KBM-7 (cell line): ENCODE measurements around the gene ROBO1.

Source experiments
- DNase-seq: peaks from one replicate; pipeline ENCODE4 v3.0.0-alpha.2; 2015
- in situ Hi-C: fragments of 300-500 bp; cut with MboI; formaldehyde crosslinking; loops from 2 replicates; pipeline ENCODE4 v1.14.3; 2020; ENCODE audit warnings: low sequenced_read_pairs, low pct_unique_long_range_greater_than_20kb, mixed read lengths

The ROBO1 gene

DNA sequence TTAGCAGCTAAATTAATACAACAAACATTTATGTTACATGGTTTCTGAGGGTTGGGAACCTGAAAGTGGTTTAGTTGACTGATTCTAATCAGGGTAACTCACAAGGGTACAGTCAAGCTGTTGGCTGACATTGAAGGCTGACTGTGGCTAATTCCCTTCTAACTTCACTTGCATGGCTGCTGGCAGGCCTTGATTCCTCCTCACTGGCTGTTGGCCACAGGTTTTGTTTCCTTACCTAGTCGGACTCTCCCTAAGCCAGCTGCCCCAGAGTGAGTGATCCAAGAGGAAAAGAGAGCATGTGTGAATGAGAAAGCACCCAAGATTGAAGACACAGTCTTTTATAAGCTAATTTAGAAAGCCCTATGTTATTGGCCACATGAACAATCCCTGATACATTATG, 700.1 kb downstream of the ROBO1 start:
- in situ Hi-C loops, result no loop called here
- DNase-seq, result no peak

DNA sequence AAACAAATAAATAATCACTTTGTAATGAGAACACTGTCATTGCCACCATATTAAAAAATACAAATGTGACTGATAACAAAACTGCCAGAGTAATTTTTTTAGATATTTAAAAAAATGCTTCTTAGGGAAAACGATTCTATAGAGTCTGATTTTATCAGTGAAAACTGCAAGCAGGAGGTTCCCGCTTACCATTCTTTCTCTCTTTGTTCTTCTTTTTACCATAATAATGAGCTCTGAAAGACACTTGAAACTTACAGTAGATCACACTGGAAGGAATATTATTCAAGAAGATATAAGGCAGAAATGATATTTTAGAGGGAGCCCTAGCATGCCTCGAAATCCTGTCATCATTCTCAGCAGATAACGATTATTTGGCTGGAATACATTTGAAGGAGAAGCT, 701.3 kb downstream of the ROBO1 start:
- in situ Hi-C loops, result no loop called here

DNA sequence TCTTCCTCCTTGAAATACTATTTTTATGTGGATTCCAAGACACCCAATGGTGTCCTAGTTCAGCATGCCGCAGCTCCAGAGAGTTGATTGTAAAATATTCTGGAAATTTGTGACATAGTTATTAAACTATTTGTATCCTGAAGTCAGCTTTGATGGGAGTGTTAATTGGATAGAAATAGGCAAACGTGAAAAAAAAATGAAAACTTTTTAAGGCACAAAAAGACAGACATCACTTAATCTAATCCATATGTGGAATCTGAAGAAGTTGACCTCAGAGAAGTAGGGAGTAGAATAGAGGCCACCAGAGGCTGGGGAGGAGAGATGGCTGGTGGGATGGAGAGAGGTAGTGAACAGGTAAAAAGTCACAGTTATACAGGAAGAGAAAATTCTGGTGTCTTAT, 704.2 kb downstream of the ROBO1 start:
- in situ Hi-C loops, result no loop called here
- DNase-seq, result no peak

More for the DNA sequence above, 701.3 kb downstream of the ROBO1 start:
- DNase-seq, result no peak

DNA sequence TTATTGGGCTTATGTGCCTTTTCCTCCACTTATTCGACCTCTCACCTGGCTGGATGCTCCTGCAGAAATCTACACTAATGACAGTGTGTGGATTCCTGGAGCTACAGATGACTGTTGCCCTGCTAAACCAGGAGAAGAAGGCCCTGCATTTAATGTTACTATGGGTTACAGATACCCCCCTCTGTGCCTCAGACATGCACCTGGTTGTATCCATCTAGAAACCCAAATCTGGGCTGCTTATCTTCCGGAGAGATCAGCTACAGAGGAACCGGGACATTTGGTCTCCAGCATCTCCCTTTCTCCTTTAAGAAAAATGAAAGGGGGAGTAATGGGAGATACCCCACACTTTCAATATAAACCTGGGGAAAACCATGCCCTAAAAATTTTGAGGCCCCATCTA, 710.0 kb downstream of the ROBO1 start:
- no peak for DNase-seq
- in situ Hi-C loops, result no loop called here

DNA sequence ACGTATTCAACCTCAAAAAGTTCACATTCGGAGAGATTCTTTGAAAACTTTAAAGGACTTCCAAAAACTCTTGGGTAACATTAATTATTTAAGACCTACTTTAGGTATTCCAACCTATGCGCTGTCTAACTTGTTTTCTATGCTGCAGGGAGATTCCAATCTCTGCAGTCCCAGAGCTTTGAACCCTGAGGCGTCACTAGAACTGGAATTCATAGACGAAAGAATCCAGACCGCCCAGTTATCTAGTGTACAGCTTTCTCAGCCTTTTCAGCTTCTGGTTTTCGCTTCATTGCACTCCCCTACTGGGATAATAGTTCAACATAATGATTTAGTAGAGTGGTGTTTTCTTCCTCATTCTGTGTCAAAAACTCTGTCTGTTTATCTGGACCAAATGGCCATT, 711.3 kb downstream of the ROBO1 start:
- in situ Hi-C loops, result no loop called here
- DNase-seq, result no peak

DNA sequence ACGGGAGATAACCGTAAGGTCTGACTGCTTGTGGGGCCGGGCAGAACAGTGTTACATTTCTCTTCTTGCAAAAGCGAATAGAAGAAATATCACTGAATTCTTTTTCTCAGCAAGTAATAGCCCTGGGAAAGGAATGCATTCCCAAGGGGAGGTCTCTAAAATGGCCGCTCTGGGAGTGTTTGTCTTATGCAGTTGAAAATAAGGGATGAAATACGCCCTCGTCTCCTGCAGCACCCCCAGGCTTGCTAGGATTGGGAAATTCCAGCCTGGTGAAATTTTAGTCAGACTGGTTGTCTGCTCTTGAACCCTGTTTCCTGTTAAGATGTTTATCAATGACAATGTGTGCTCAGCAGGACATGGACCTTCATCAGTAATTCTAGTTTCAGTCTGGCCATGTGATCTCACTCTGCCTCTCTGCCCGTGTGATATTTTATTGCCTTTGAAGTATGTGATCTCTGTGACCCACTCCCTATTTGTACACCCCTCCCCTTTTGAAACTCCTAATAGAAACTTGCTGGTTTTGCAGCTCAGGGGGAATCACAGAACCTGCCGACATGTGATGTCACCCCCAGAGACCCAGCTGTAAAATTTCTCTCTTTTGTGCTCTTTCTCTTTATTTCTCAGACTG, 715.6 kb downstream of the ROBO1 start:
- in situ Hi-C loops, result no loop called here

DNA sequence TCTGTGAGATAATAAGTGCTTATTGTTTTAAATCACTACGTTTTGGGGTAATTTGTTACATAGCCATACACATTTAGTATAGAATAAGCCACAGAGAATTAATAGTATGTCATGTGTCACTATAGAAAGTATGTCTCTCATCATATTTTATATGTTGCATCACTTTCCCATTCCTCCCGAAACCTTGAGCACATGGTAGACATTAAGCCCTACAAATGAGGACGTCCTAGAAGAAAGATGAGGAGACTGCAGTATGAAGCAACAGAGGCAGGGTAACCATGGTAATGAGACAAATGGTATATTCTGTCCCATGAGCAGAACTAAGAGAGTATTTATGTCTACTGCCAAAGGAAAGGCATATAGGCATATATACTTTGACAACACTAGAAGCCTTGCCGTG, 720.2 kb downstream of the ROBO1 start:
- no peak for DNase-seq
- in situ Hi-C loops, result loop anchor here (25.0 kb wide), 1 partner anchor 385 kb away; no protein-coding TSS in a partner anchor

More for the DNA sequence above, 715.6 kb downstream of the ROBO1 start:
- DNase-seq, result peak; percentile 14

DNA sequence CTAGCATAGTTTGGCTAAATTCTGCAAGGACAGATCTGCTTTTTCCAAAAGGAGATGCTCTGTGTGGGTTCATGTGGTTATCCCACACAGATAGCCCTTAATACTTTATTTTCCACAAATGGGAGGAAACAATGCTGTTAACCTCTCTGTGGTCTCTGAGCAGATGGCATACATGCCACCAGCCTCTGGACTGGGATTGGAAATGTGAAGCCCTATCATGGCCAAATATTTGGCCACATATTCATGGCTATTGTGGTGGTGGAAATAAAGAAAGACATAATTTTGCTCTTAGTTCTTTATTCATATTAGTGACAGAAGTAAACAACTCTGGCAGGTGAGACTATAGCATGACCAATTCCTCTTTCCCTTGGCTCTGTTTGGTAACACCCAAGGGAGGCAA, 726.2 kb downstream of the ROBO1 start:
- no peak for DNase-seq
- in situ Hi-C loops, result loop anchor here (25.0 kb wide), 1 partner anchor 379 kb away; no protein-coding TSS in a partner anchor

DNA sequence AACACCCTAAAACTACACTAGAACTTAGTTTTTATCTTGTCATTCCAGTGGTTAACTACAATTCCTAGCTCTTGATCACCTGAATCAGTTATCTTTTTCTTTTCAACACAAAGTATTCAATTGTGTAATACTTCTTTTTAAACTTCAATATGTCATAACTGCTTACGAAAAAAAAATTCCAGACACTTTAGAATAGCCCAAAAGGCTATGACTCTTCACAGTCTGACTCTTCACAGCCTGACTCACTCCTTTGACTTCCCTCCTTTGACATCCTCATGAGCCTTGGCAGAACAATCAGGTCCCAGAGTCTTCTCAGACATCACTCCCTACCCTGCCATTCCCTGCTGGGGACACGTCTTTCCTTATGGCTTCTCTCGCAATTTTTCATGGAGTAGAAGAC, 727.1 kb downstream of the ROBO1 start:
- in situ Hi-C loops, result loop anchor here (25.0 kb wide), 1 partner anchor 378 kb away; no protein-coding TSS in a partner anchor
- DNase-seq, result no peak

- DNase-seq, result no peak
- in situ Hi-C loops, result loop anchor here (25.0 kb wide), 1 partner anchor 378 kb away; no protein-coding TSS in a partner anchor
These were observed 727.7 kb downstream of the ROBO1 start for GRCh38 chr3:79040091-79040490.

DNA sequence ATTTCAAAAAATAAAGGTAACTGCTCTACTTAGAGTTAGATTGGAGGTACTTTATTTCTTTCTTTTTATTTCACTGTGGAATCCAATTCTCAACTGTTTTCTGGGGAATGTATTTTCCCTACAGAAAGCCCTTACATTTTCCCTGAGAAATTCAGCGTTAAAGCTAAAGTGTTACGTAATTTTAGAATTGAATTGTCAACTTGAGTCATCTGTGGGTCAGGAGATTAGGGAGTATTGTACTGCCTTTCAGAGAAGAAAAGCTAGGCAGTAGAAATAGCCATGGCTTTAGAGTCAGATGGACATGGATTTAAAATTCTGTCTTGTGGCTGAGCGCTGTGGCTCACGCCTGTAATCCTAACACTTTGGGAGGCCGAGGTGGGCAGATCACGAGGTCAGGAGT, 728.6 kb downstream of the ROBO1 start:
- DNase-seq, result no peak
- in situ Hi-C loops, result loop anchor here (25.0 kb wide), 1 partner anchor 377 kb away; no protein-coding TSS in a partner anchor

DNA sequence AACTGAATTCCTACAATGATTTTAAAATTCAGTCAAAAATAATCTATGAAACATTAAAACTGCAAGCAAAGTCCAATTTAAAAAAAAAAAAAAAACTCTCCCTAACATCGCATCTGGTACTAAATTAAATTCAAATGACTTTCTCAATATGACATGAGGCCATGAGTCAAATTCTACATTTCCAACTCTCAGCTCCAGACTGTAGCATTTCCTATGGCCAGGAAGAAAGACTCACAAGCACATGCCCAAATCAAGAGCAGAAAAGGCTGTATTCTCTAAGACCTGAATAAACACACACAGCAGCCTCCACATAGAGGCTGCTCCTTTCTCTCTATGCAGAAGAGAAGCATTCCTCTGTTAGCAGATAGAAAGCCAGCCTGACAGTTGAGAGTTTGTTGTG, 729.2 kb downstream of the ROBO1 start:
- in situ Hi-C loops, result loop anchor here (25.0 kb wide), 1 partner anchor 376 kb away; no protein-coding TSS in a partner anchor
- no peak for DNase-seq

GRCh38 chr3:79038057-79038456, 729.7 kb downstream of the ROBO1 start:
- in situ Hi-C loops, result loop anchor here (25.0 kb wide), 1 partner anchor 376 kb away; no protein-coding TSS in a partner anchor
- DNase-seq, result no peak

DNA sequence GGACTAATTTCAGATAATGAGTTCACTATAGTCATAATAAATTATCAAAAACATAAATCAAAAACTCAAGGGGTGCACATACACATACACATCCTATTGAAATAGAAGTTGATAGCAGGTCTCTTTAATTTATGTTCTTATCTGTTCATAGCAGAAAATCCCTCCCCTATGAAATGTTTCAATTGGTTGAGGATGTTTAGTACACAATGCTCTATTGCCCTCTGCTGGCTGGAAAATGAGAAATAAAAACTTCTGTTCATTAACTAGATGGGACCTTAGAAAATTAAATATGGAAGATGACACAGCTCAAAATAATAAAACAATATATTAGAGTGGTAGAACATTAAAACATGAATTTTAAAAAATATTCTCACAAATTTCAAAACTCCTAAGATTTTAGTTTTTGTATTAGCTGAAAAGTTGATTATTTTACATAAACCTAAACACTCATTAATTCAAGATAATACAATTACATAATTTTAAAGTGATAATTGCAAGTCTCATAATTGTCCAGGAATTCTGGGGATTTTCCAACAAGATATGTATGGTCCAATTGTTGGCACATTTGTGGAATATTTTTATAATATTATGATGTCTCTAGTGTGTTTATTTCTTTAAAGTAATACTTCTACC, 735.0 kb downstream of the ROBO1 start:
- DNase-seq, result peak; percentile 49
- in situ Hi-C loops, result loop anchor here (25.0 kb wide), 1 partner anchor 371 kb away; no protein-coding TSS in a partner anchor

- DNase-seq, result no peak
- in situ Hi-C loops, result loop anchor here (25.0 kb wide), 1 partner anchor 368 kb away; no protein-coding TSS in a partner anchor
These were observed 737.6 kb downstream of the ROBO1 start for GRCh38 chr3:79030157-79030556.

GRCh38 chr3:79028916-79029315, 738.9 kb downstream of the ROBO1 start:
- in situ Hi-C loops, result loop anchor here (25.0 kb wide), 1 partner anchor 367 kb away; no protein-coding TSS in a partner anchor
- DNase-seq, result no peak

DNA sequence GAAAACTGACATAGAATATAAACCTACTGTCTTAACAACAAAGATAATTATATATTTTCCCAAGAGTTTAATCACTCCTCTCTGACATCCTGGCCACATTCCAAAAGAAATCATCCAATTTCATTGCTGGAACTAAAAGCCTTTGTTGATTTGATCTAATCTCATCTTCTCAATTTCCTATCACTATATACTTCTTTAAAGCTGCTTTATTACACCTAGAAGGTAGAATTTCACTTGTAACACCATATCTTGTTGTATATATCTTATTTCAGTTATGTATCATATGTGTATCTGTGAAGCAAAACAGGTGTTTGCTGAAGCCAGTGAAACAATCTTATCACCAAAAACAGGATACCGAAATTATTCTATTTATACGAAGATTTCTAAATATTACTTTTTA, 740.2 kb downstream of the ROBO1 start:
- in situ Hi-C loops, result loop anchor here (25.0 kb wide), 1 partner anchor 365 kb away; no protein-coding TSS in a partner anchor
- no peak for DNase-seq

- in situ Hi-C loops, result no loop called here
- no peak for DNase-seq
These were observed 747.9 kb downstream of the ROBO1 start for GRCh38 chr3:79019924-79020173.

DNA sequence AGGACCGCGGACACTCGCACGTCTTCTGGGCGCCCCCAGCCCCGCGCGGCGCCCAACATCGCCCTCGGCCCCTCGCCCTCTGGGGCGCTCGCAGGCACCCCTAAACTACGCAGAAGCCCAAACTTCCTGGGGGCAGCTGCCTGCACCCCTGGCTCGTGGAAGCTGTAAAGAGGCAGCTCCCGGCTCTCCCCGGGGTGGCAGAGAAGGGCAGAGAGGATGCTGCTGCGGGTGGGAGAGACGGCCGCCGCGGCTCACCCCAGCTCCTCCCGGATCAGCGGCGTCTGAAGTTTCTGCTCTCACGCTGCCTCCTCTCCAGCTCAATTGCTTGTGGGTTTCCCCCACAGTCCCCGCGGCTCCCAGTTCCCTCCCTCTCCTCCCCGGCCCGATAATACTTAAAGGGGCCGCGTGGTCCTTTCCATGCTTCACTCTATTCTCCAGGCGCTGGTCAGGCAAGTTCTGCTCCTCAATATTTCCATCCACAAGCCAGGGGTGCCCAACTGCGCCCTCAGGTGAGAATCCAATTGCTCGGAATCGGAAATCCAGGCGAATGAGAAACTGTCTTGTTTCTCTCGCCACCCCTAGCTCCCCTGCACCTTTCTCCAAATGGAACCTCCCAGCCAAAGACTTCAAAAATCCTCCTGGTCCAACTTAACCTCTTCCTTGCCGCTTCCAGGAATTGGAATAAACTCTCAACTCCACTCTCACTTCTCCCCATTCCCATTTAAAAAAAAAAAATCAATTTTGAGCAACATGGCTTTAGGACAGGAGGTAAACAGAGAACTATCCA, 748.5 kb downstream of the ROBO1 start:
- peak; percentile 46 for DNase-seq
- in situ Hi-C loops, result no loop called here

- DNase-seq, result peak; percentile 34
- in situ Hi-C loops, result no loop called here
These were observed 749.1 kb downstream of the ROBO1 start for GRCh38 chr3:79018671-79019136.
